Vagina (tissue), 2 donors: Measurements from ENCODE around the gene AFG3L2. TPM values are rescaled to one million over a fixed set of nuclear protein-coding genes. Genes with fewer than 3 reads are reported as not detected.

Experiments used
- DNase-seq, 2 donors: peaks; one replicate each; pipeline ENCODE4 v3.0.0-alpha.2; 2017; ENCODE audit errors: extremely low spot score in 2 of 2
- H3K27ac ChIP-seq: fragments of 200-600 bp; sonication (generic); one replicate; pipeline ENCODE4 v1.5.1; 2019
- H3K27me3 ChIP-seq: fragments of 200-600 bp; sonication (generic); one replicate; pipeline ENCODE4 v1.5.1; 2019
- H3K36me3 ChIP-seq, 2 donors: fragments of 200-600 bp; sonication (generic); one replicate each; pipeline ENCODE4 v1.5.1; 2017 to 2019
- H3K4me1 ChIP-seq: fragments of 200-600 bp; sonication (generic); one replicate; pipeline ENCODE4 v1.5.1; 2019
- H3K4me3 ChIP-seq, 2 donors: fragments of 200-600 bp; sonication (generic); 1 replicate in 1 of 2; 2 replicates in 1 of 2; pipeline ENCODE4 v1.5.1; 2016 to 2019
- H3K9me3 ChIP-seq: fragments of 200-600 bp; sonication (generic); one replicate; pipeline ENCODE4 v1.5.1; 2019
- POLR2A ChIP-seq, 2 donors: fragments of 450-650 bp; IDR thresholded peaks; one replicate each; pipeline ENCODE4 v1.6.1; 2017; ENCODE audit warnings: antibody characterized with exemption in 2 of 2, mild to moderate bottlenecking in 2 of 2, moderate library complexity in 2 of 2
- POLR2AphosphoS5 ChIP-seq, 2 donors: sonication (generic); formaldehyde crosslinking; IDR thresholded peaks; one replicate each; pipeline ENCODE4 v1.9.0; 2017; ENCODE audit warnings: antibody characterized with exemption in 2 of 2, mild to moderate bottlenecking in 2 of 2, low read depth in 1 of 2; ENCODE audit not compliant: insufficient read depth in 1 of 2
- intact Hi-C: fragments of 100-400 bp; cut with DNase I; formaldehyde crosslinking; loops from one replicate; pipeline ENCODE4 v1.15.1; 2023
- total RNA-seq: library from RNA; depleted of rRNA; stranded (reverse); fragments of >200 nt; gene quantifications from one replicate; pipeline ENCODE4 v1.2.3, GENCODE V29; 2016
- TF ChIP-seq, protein P1 (sequence below), 3 experiments: fragments of 450-650 bp in 2 of 3; fragments of 200-600 bp in 1 of 3; sonication (generic) in 1 of 3; IDR thresholded peaks; one replicate each; pipeline ENCODE4 v1.5.1; 2017 to 2019; ENCODE audit warnings: antibody characterized with exemption in 3 of 3, mild to moderate bottlenecking in 2 of 3, moderate library complexity in 2 of 3

AFG3L2 gene
- total RNA-seq, 1 donor from 2014 or later, result 38.3 TPM

DNA sequence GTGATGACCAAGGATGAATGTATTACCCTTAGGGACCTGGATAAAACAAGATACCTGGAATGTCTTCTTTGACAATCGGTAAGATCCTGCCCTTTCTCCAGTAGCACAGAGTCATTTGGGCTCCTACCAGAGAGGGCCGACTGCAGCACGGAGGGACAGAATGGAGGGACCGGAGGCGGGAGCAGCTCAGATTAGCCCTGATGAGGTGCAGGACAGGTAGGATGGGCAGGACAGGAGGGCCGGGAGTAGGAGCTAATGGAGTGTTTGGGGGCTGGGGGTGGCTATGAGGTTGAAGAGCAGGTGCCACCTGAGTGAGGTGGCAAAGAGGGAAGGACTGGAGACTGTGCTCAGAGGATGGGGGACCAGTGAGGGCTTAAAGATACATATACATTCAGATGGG, 20.8 kb upstream of the AFG3L2 start:
- TF ChIP-seq POLR2A (IDR thresholded peaks at IDR 0.05) (no peak), POLR2AphosphoS5 (IDR thresholded peaks at IDR 0.05; ENCODE audit: insufficient read depth in 1 of 2, low read depth in 1 of 2) (no peak)
- TF ChIP-seq, protein P1, sequence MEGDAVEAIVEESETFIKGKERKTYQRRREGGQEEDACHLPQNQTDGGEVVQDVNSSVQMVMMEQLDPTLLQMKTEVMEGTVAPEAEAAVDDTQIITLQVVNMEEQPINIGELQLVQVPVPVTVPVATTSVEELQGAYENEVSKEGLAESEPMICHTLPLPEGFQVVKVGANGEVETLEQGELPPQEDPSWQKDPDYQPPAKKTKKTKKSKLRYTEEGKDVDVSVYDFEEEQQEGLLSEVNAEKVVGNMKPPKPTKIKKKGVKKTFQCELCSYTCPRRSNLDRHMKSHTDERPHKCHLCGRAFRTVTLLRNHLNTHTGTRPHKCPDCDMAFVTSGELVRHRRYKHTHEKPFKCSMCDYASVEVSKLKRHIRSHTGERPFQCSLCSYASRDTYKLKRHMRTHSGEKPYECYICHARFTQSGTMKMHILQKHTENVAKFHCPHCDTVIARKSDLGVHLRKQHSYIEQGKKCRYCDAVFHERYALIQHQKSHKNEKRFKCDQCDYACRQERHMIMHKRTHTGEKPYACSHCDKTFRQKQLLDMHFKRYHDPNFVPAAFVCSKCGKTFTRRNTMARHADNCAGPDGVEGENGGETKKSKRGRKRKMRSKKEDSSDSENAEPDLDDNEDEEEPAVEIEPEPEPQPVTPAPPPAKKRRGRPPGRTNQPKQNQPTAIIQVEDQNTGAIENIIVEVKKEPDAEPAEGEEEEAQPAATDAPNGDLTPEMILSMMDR (IDR thresholded peaks at IDR 0.05), result no peak
- H3K4me3 ChIP-seq, result no peak overlapping the region
- no peak for DNase-seq
- H3K9me3 ChIP-seq, result no peaks in the 10 kb centered on the region
- H3K27me3 ChIP-seq, result no peaks in the 10 kb centered on the region
- H3K4me1 ChIP-seq, result no peaks in the 10 kb centered on the region
- intact Hi-C loops, result no loop called here
- H3K27ac ChIP-seq, result no peak overlapping the region
- no peaks in the 10 kb centered on the region for H3K36me3 ChIP-seq

DNA sequence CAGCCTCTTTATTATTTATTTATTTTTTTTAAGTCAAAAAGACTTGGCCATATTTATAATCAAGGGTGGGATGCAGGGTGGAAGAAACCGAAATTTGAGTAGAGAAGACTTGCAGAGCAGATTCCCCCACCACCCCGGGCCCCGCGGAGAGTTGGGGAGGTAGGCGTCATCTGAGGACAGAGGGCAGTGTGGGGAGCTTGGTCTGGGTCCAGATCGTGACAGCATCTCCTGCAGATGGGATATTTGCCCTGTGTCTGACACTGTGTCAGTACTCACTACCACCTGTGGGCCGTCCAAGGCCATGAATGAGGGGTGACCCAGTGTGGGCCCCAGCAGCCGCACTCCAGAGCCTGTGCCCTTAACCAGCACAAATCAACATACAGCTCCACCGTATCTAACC, 20.2 kb upstream of the AFG3L2 start:
- Histone ChIP-seq H3K4me1 (no peaks in the 10 kb centered on the region), H3K27me3 (no peaks in the 10 kb centered on the region), H3K9me3 (no peaks in the 10 kb centered on the region), H3K27ac (no peak overlapping the region), H3K4me3 (no peak overlapping the region), H3K36me3 (no peaks in the 10 kb centered on the region)
- no peak for DNase-seq
- intact Hi-C loops, result no loop called here
- TF ChIP-seq POLR2A (IDR thresholded peaks at IDR 0.05), result no peak
- TF ChIP-seq, protein P1 (IDR thresholded peaks at IDR 0.05), result no peak
- no peak for TF ChIP-seq POLR2AphosphoS5 (IDR thresholded peaks at IDR 0.05; ENCODE audit: insufficient read depth in 1 of 2, low read depth in 1 of 2)

GRCh38 chr18:12394428-12394827, 17.4 kb upstream of the AFG3L2 start:
- H3K4me1 ChIP-seq, result no peaks in the 10 kb centered on the region

GRCh38 chr18:12393998-12394397, 17.0 kb upstream of the AFG3L2 start:
- DNase-seq, result no peak
- Histone ChIP-seq H3K27me3 (no peaks in the 10 kb centered on the region), H3K27ac (no peak overlapping the region), H3K4me1 (no peaks in the 10 kb centered on the region), H3K9me3 (no peaks in the 10 kb centered on the region), H3K4me3 (no peak overlapping the region), H3K36me3 (no peaks in the 10 kb centered on the region)
- TF ChIP-seq POLR2AphosphoS5 (IDR thresholded peaks at IDR 0.05; ENCODE audit: insufficient read depth in 1 of 2, low read depth in 1 of 2) (no peak), POLR2A (IDR thresholded peaks at IDR 0.05) (no peak)
- TF ChIP-seq, protein P1 (IDR thresholded peaks at IDR 0.05), result no peak
- intact Hi-C loops, result loop anchor here (5.0 kb wide), 1 partner anchor 263 kb away; the partner anchor contains the start of gene SPIRE1

More at GRCh38 chr18:12394428-12394827, 17.4 kb upstream of the AFG3L2 start:
- H3K36me3 ChIP-seq, result no peaks in the 10 kb centered on the region
- intact Hi-C loops, result loop anchor here (5.0 kb wide), 1 partner anchor 263 kb away; the partner anchor contains the start of gene SPIRE1
- DNase-seq, result no peak
- H3K27me3 ChIP-seq, result no peaks in the 10 kb centered on the region
- no peak overlapping the region for H3K4me3 ChIP-seq
- no peak overlapping the region for H3K27ac ChIP-seq
- TF ChIP-seq POLR2A (IDR thresholded peaks at IDR 0.05), result no peak
- TF ChIP-seq, protein P1 (IDR thresholded peaks at IDR 0.05), result no peak
- no peak for TF ChIP-seq POLR2AphosphoS5 (IDR thresholded peaks at IDR 0.05; ENCODE audit: insufficient read depth in 1 of 2, low read depth in 1 of 2)
- H3K9me3 ChIP-seq, result no peaks in the 10 kb centered on the region

GRCh38 chr18:12393510-12393909, 16.5 kb upstream of the AFG3L2 start:
- DNase-seq, result no peak
- Histone ChIP-seq H3K4me1 (no peaks in the 10 kb centered on the region), H3K36me3 (no peaks in the 10 kb centered on the region), H3K4me3 (no peak overlapping the region), H3K27me3 (no peaks in the 10 kb centered on the region), H3K9me3 (no peaks in the 10 kb centered on the region), H3K27ac (no peak overlapping the region)
- intact Hi-C loops, result loop anchor here (5.0 kb wide), 1 partner anchor 264 kb away; the partner anchor contains the start of gene SPIRE1
- TF ChIP-seq, protein P1 (IDR thresholded peaks at IDR 0.05), result no peak
- TF ChIP-seq POLR2AphosphoS5 (IDR thresholded peaks at IDR 0.05; ENCODE audit: insufficient read depth in 1 of 2, low read depth in 1 of 2) (no peak), POLR2A (IDR thresholded peaks at IDR 0.05) (no peak)
